HepG2 (cell line): Measurements from ENCODE around the gene STOM. TPM values are rescaled to one million over a fixed set of nuclear protein-coding genes. Genes with fewer than 3 reads are reported as not detected.

Experiments used
- DMAP1 ChIP-seq: IDR thresholded peaks from 2 replicates; pipeline ENCODE4 v1.6.1; 2016
- MBD4 ChIP-seq: IDR thresholded peaks from 2 replicates; pipeline ENCODE4 v1.6.1; 2012; ENCODE audit warnings: low read length, inconsistent platforms, borderline replicate concordance
- MED8 ChIP-seq: sonication (generic); formaldehyde crosslinking; IDR thresholded peaks from 2 replicates; pipeline ENCODE4 v1.8.1; 2023; ENCODE audit warnings: mild to moderate bottlenecking, missing genetic modification reagents; ENCODE audit not compliant: insufficient replicate concordance
- MIER3 ChIP-seq: IDR thresholded peaks from 2 replicates; pipeline ENCODE4 v1.6.1; 2016; ENCODE audit warnings: missing compliant biosample characterization, borderline replicate concordance
- NFKBIZ ChIP-seq: IDR thresholded peaks from 2 replicates; pipeline ENCODE4 v1.6.1; 2018; ENCODE audit warnings: missing genetic modification reagents, missing compliant biosample characterization
- PPARG ChIP-seq: conservative IDR thresholded peaks from 2 replicates; pipeline ENCODE4 v1.6.1; 2016; ENCODE audit warnings: missing biosample characterization, missing genetic modification reagents
- RARA ChIP-seq: IDR thresholded peaks from 2 replicates; pipeline ENCODE4 v1.6.1; 2016; ENCODE audit warnings: missing genetic modification reagents, missing compliant biosample characterization
- RNF219 ChIP-seq: sonication (generic); formaldehyde crosslinking; IDR thresholded peaks from 2 replicates; pipeline ENCODE4 v1.5.0; 2020; ENCODE audit warnings: mild to moderate bottlenecking, missing genetic modification reagents
- SKI ChIP-seq: fragments of 450-650 bp; IDR thresholded peaks from one replicate; pipeline ENCODE4 v1.6.1; 2018; ENCODE audit warnings: mild to moderate bottlenecking; ENCODE audit not compliant: partially characterized antibody
- SNRNP70 ChIP-seq: fragments of 200-400 bp; formaldehyde crosslinking; IDR thresholded peaks from 2 replicates; pipeline ENCODE4 v1.6.1; 2017; ENCODE audit warnings: mild to moderate bottlenecking, low read depth, low read length, moderate library complexity
- SOX6 ChIP-seq, 2 experiments: fragments of 450-650 bp in 1 of 2; sonication (generic) in 1 of 2; formaldehyde crosslinking in 1 of 2; IDR thresholded peaks; 2 replicates each; pipeline versions ENCODE4 v1.4.0 to v1.6.1; 2017 to 2020; ENCODE audit warnings: antibody characterized with exemption in 1 of 2, mild to moderate bottlenecking in 1 of 2, missing genetic modification reagents in 1 of 2
- SRSF1 ChIP-seq: fragments of 200-400 bp; formaldehyde crosslinking; optimal IDR thresholded peaks from 2 replicates; pipeline ENCODE3; 2017; ENCODE audit warnings: mild to moderate bottlenecking, low read depth, low read length, moderate library complexity
- STAT5B ChIP-seq: sonication (generic); formaldehyde crosslinking; IDR thresholded peaks from 2 replicates; pipeline ENCODE4 v1.4.0; 2020; ENCODE audit warnings: missing genetic modification reagents
- THAP9 ChIP-seq: sonication (generic); formaldehyde crosslinking; IDR thresholded peaks from 2 replicates; pipeline ENCODE4; 2020; ENCODE audit warnings: missing genetic modification reagents, mild to moderate bottlenecking, borderline replicate concordance
- ZNF20 ChIP-seq: sonication (generic); formaldehyde crosslinking; IDR thresholded peaks from 2 replicates; pipeline ENCODE4 v1.4.0; 2020; ENCODE audit warnings: mild to moderate bottlenecking, moderate library complexity, missing genetic modification reagents
- ZNF263 ChIP-seq: sonication (generic); formaldehyde crosslinking; IDR thresholded peaks from 2 replicates; pipeline ENCODE4 v1.4.0; 2020; ENCODE audit warnings: missing genetic modification reagents
- ZNF513 ChIP-seq: sonication (generic); formaldehyde crosslinking; conservative IDR thresholded peaks from 2 replicates; pipeline ENCODE4 v1.5.0; 2020; ENCODE audit warnings: missing genetic modification reagents
- ZNF547 ChIP-seq: sonication (generic); formaldehyde crosslinking; IDR thresholded peaks from 2 replicates; pipeline ENCODE4 v1.5.1; 2020; ENCODE audit warnings: mild to moderate bottlenecking, missing genetic modification reagents
- ZNF619 ChIP-seq: sonication (generic); formaldehyde crosslinking; IDR thresholded peaks from 2 replicates; pipeline ENCODE4 v1.4.0; 2020; ENCODE audit warnings: mild to moderate bottlenecking, missing genetic modification reagents
- ZNF660 ChIP-seq: sonication (generic); formaldehyde crosslinking; IDR thresholded peaks from 2 replicates; pipeline ENCODE4 v1.5.1; 2020; ENCODE audit warnings: mild to moderate bottlenecking, low read depth, missing genetic modification reagents, borderline replicate concordance
- ZNF713 ChIP-seq: sonication (generic); formaldehyde crosslinking; IDR thresholded peaks from 2 replicates; pipeline ENCODE4 v1.4.0; 2020; ENCODE audit warnings: mild to moderate bottlenecking, missing genetic modification reagents
- ZSCAN21 ChIP-seq: sonication (generic); formaldehyde crosslinking; IDR thresholded peaks from 2 replicates; pipeline ENCODE4 v1.8.0; 2022; ENCODE audit warnings: mild to moderate bottlenecking, missing genetic modification reagents, moderate library complexity, borderline replicate concordance
- polyA plus RNA-seq, 8 experiments: library from polyadenylated mRNA; depleted of rRNA in 3 of 8; stranded (reverse) in 7 of 8; unstranded in 1 of 8; fragments of >200 nt; fragmentation: Illumina TruSeq in 4 of 8; extraction: Trizol in 4 of 8; gene quantifications; 2 replicates each; pipeline versions ENCODE4 v1.2.1 to v1.2.3, GENCODE V29; 2011 to 2016; ENCODE audit warnings: low read depth in 4 of 8, missing spikeins in 1 of 8, mixed read lengths in 1 of 8; ENCODE audit not compliant: insufficient read depth in 1 of 8
- total RNA-seq, 5 experiments: library from RNA; depleted of rRNA; stranded (reverse); fragments of >200 nt; fragmentation: Illumina TruSeq; extraction: Trizol; gene quantifications; 2 replicates each; pipeline ENCODE4 v1.2.3, GENCODE V29; 2016; ENCODE audit warnings: low read depth in 1 of 5
- TF ChIP-seq, protein P1 (sequence below): sonication (generic); formaldehyde crosslinking; IDR thresholded peaks from 2 replicates; pipeline ENCODE4 v1.4.0; 2020; ENCODE audit warnings: low read depth, mild to moderate bottlenecking, missing genetic modification reagents

STOM gene
- total and polyA plus RNA-seq, 2 of the 13 experiments (the other 11 are each of a cell fraction or from before 2014, with no cell fraction given) = 43.6 to 165 TPM

DNA sequence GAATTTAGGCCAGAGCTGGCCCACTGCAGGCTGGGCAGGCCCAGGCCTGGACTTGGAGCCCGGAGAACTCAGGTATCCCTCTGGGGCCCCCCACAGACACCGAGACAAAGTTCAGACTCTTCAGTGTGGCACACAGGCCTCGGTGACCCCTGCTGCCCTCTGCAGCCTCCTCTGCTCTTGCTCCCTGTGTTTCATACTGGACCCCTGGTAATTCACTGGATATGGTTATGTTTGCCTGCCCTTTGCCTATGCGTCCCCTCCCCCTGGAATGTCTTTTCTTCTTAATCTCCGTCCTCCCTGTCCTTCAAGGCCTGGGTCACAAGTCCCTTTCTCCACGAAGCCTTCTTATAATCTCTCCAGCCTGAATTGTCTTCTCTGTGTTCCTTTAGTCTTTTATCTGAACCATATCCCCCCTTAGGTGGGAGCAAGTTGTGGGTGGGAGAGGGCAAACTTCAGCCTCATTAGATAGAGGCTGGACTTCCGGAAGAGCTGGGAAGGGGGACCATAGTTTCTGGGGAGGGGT lies 72.0 kb downstream of the STOM start (continued):
- TF ChIP-seq ZNF20 (CRISPR knock-in tag) (no peak), ZNF713 (no peak), STAT5B (CRISPR knock-in tag) (no peak), DMAP1 (CRISPR knock-in tag) (no peak), ZSCAN21 (CRISPR knock-in tag) (0 out of 2 replicates have a peak, but pooled peaks have one; percentile 58), RNF219 (CRISPR knock-in tag) (no peak), MIER3 (CRISPR knock-in tag) (no peak), ZNF547 (no peak), THAP9 (CRISPR knock-in tag) (no peak), MBD4 (no peak), ZNF619 (CRISPR knock-in tag) (no peak), ZNF263 (CRISPR knock-in tag) (peak; percentile 98), PPARG (0 out of 2 replicates have a peak, but pooled peaks have one; percentile 34), MED8 (CRISPR knock-in tag) (peak; percentile 40), ZNF660 (no peak), SRSF1 (no peak), ZNF513 (CRISPR knock-in tag) (no peak), RARA (CRISPR knock-in tag) (peak; percentile 87), SKI (peak; percentile 73), SNRNP70 (no peak), NFKBIZ (CRISPR knock-in tag) (no peak), SOX6 (IDR thresholded peaks at IDR 0.05) (no peak), SOX6 (CRISPR knock-in tag; IDR thresholded peaks at IDR 0.05) (peak; percentile 79)
- TF ChIP-seq, protein P1, sequence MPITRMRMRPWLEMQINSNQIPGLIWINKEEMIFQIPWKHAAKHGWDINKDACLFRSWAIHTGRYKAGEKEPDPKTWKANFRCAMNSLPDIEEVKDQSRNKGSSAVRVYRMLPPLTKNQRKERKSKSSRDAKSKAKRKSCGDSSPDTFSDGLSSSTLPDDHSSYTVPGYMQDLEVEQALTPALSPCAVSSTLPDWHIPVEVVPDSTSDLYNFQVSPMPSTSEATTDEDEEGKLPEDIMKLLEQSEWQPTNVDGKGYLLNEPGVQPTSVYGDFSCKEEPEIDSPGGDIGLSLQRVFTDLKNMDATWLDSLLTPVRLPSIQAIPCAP = no peak
